ENCODE results near the gene RBM47.
"Not testable (repeated sequence)": the region's sequence is repeated elsewhere in the genome, so short reads cannot be mapped to it uniquely, and the experiment has no call there.

RBM47 gene

DNA sequence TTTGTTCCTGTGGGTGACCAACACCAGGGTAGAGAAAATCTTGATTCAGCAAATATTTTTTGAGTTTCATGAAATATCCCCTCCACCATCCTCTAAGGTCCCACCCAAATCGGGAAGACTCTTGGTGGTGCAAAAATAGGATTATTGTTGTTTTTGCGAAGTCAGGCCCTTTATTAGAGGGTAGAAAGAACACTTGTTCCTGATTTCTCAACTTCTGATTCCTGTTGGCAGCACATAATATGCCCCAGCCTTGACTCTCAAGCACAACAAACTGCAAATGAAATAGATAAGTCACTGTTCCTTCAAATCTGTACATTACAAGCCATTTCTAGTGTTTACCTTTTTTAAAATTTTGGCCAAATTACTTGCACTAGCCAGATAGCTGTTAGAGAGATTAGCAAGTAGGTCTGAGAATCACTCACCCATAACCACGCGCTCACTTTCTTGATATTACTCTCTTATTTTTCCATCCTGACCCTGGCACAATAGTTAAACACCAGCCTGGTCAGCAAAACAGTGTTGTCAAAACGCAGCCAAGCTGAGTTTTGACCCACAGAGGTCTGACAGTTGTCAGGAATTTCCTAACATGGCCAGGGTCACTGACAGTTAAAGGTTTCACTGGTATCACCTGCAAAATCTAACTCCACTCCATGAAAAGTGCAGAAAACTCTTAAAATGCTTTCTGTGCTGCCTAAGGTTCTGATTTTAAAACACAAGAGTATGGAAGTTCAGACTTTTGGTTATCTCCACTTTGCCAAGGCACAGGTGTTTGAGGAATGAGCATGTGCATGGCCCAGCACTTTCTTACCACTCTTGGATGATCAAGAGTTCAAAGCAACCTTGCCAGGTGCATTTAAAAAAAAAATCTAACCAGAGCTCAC is 69.8 kb downstream of the RBM47 start:
- H3K4me3 ChIP-seq (ENCODE audit: low read depth, low read length) = no peak overlapping the region
- DNase-seq (ENCODE audit: low read depth) = peak; percentile 68
- TF ChIP-seq, protein P1, sequence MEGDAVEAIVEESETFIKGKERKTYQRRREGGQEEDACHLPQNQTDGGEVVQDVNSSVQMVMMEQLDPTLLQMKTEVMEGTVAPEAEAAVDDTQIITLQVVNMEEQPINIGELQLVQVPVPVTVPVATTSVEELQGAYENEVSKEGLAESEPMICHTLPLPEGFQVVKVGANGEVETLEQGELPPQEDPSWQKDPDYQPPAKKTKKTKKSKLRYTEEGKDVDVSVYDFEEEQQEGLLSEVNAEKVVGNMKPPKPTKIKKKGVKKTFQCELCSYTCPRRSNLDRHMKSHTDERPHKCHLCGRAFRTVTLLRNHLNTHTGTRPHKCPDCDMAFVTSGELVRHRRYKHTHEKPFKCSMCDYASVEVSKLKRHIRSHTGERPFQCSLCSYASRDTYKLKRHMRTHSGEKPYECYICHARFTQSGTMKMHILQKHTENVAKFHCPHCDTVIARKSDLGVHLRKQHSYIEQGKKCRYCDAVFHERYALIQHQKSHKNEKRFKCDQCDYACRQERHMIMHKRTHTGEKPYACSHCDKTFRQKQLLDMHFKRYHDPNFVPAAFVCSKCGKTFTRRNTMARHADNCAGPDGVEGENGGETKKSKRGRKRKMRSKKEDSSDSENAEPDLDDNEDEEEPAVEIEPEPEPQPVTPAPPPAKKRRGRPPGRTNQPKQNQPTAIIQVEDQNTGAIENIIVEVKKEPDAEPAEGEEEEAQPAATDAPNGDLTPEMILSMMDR (IDR thresholded peaks at IDR 0.05; ENCODE audit: insufficient read depth, low read depth, low read length, missing control alignments) = no peak

DNA sequence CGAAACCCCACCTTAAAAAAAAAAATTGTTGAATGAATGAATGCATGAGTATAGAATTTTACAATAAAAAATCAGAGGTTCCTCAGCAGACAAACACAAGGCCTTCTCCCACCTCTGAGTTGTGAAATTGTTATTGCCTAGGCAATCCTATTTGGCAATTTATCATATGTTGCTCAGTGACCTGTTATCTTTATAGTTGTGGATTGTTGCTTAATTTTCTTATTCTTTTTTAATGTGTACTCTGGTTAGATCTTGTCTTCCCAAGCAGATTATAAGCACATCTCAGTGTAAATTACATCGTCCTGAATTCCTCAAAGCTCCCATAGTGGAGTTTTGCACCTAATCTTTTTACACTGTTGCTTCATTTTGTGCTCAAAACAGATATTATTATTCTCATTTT is 71.9 kb downstream of the RBM47 start:
- DNase-seq (ENCODE audit: low read depth) = no peak
- H3K4me3 ChIP-seq (ENCODE audit: low read depth, low read length) = no peak overlapping the region
- TF ChIP-seq, protein P1 (IDR thresholded peaks at IDR 0.05; ENCODE audit: insufficient read depth, low read depth, low read length, missing control alignments) = no peak

DNA sequence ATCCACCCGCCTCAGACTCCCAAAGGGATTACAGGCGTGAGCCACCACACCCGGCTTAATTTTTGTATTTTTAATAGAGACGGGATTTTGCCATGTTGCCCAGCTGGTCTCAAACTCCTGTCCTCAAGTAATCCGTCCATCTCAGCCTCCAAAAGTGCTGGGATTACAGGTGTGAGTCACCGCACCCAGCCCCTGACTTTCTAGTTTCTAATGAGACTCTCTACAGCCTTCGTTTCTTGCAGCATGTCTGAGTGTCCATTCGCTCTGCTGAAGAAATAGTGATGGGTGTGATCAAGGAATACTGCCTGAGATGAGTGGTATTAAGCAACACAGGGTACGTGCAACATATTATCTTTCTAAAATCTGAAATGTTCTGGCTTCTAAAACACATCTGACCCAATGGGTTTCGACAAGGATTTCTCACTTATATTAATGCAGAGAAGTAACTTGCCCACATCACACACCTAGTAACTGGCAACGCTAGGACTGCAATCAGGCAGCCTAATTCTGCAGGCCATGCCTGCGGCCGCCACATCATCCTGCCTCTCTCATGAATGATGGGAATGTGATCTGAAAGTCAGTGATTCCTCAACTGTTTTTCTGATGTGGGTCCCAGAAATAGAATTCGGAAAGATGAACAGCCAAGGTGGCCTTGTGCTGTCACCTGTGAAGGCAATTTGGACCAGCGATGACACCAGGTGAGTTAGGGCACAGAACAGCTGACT is 74.3 kb downstream of the RBM47 start:
- TF ChIP-seq, protein P1 (IDR thresholded peaks at IDR 0.05; ENCODE audit: insufficient read depth, low read depth, low read length, missing control alignments) = no peak
- no peak for DNase-seq (ENCODE audit: low read depth)
- H3K4me3 ChIP-seq (ENCODE audit: low read depth, low read length) = no peak overlapping the region

DNA sequence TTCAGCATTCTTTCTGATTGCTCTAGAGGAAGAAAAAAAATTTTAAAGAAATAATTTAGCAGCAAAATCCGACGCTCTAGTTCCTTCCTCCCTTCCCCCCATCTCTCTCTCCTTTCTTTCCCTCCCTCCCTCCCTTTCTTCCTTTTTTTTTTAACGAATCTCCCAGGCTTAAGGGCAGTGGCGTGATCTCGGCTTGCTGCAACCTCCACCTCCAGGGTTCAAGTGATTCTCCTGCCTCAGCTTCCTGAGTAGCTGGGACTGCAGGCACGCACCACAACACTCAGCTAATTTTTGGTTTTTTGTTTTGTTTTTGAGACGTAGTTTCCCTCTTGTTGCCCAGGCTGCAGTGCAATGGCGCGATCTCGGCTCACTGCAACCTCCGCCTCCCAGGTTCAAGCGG is 75.0 kb downstream of the RBM47 start:
- not testable (repeated sequence) for DNase-seq (ENCODE audit: low read depth); H3K4me3 ChIP-seq (ENCODE audit: low read depth, low read length)

DNA sequence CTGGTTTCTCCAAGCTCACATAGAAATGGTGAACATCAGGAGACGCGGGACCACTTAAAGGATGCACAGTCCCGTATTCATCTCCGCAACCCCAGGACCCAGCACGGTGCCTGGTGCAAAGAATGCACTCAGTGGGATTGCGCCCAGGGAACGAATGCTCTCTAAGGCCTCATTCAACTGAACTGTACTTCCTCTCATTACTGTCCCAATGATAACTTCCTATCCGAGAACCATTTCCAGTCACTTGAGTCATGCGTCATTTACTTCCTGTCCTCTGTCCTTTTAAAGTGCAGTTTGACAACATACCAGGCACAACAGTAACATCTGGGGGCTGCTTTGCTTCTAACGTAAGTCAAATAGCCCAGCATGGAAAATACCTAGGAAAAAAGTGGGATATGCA is 75.7 kb downstream of the RBM47 start:
- no peak overlapping the region for H3K4me3 ChIP-seq (ENCODE audit: low read depth, low read length)
- TF ChIP-seq, protein P1 (IDR thresholded peaks at IDR 0.05; ENCODE audit: insufficient read depth, low read depth, low read length, missing control alignments) = no peak
- no peak for DNase-seq (ENCODE audit: low read depth)

DNA sequence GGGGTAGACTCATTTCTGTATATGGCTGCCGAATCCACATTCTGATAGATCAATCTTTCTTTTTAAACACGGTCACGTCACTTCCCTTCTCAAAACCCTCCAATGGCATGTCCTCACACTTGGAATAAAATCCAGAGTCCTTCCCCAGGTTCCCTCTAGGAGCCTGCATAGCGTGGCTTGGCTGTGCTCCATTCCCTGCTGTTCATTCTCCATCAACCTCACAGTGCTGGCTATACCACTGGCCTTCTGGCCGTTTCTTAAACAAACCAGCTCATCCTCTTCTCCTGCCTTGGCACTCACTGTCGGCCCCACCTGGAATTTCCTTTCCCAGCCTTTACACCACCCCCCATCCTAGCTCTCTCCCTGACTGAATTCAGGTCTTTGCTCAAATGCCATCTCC is 77.1 kb downstream of the RBM47 start:
- no peak for DNase-seq (ENCODE audit: low read depth)
- no peak overlapping the region for H3K4me3 ChIP-seq (ENCODE audit: low read depth, low read length)
- TF ChIP-seq, protein P1 (IDR thresholded peaks at IDR 0.05; ENCODE audit: insufficient read depth, low read depth, low read length, missing control alignments) = no peak

DNA sequence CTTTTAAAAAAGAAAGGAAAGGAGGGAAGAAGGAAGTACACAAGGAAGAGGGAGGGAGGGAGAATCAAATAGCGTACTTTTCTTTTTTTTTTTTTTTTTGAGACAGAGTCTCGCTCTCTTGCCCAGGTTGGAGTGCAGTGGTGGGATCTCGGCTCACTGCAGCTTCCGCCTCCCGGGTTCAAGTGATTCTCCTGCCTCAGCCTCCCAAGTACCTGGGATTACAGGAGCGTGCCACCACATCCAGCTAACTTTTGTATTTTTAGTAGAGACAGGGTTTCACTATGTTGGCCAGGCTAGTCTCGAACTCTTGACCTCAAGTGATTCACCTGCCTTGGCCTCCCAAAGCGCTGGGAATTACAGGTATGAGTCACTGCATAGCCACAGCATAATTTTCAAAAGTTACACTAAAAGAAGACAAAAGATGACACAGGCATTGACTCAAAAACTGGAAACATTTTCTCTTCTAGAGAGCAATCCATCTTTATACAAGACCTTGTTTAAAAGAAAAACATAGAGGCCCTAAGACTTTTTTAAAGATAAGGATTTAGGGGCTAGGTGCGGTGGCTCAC is 78.0 kb downstream of the RBM47 start:
- peak overlapping the region; percentile 59 for H3K4me3 ChIP-seq (ENCODE audit: low read depth, low read length)
- peak; percentile 66 for DNase-seq (ENCODE audit: low read depth)
